Fibroblast of lung (primary cell): ENCODE results near the gene EPS8L2. TPM values are rescaled to one million over a fixed set of nuclear protein-coding genes. Genes with fewer than 3 reads are reported as not detected.

Source experiments
- DNase-seq, 2 donors: peaks; one replicate each; pipeline versions ENCODE4 v3.0.0 to v3.0.0-alpha.2; 2010; ENCODE audit warnings: low read depth in 2 of 2
- H2AFZ ChIP-seq: 2 replicates; pipeline ENCODE4 v1.5.1; 2012; ENCODE audit warnings: low read length, control low read depth, inconsistent platforms
- H3K27ac ChIP-seq: 2 replicates; pipeline ENCODE4 v1.5.1; 2011; ENCODE audit warnings: low read length, control low read depth; ENCODE audit not compliant: insufficient read depth
- H3K27me3 ChIP-seq: 2 replicates; pipeline ENCODE4 v1.5.1; 2011; ENCODE audit warnings: mild to moderate bottlenecking, low read length; ENCODE audit not compliant: control insufficient read depth, insufficient read depth
- H3K36me3 ChIP-seq: 2 replicates; pipeline ENCODE4 v1.5.1; 2011; ENCODE audit warnings: low read length; ENCODE audit not compliant: control insufficient read depth, insufficient read depth
- H3K4me1 ChIP-seq: 2 replicates; pipeline ENCODE4 v1.5.1; 2011; ENCODE audit warnings: low read length; ENCODE audit not compliant: control insufficient read depth, insufficient read depth; ENCODE audit errors: extremely low read depth
- H3K4me2 ChIP-seq: 2 replicates; pipeline ENCODE4 v1.5.1; 2011; ENCODE audit warnings: low read length, control low read depth; ENCODE audit not compliant: insufficient read depth; ENCODE audit errors: extremely low read depth
- H3K4me3 ChIP-seq, 4 experiments: fragments of 200-600 bp in 1 of 4; sonication (generic) in 1 of 4; replicated peaks in 1 of 4; 2 replicates each; pipeline ENCODE4 v1.5.1; 2011 to 2016; ENCODE audit warnings: low read length in 4 of 4, low read depth in 3 of 4, mild to moderate bottlenecking in 3 of 4, control low read depth in 2 of 4, inconsistent platforms in 1 of 4, mixed read lengths in 1 of 4; ENCODE audit not compliant: insufficient read depth in 1 of 4; ENCODE audit errors: control extremely low read depth in 1 of 4
- H3K79me2 ChIP-seq: 2 replicates; pipeline ENCODE4 v1.5.1; 2012; ENCODE audit warnings: mild to moderate bottlenecking, low read length, inconsistent platforms; ENCODE audit not compliant: control insufficient read depth, insufficient read depth
- H3K9ac ChIP-seq: 2 replicates; pipeline ENCODE4 v1.5.1; 2011; ENCODE audit warnings: mild to moderate bottlenecking, low read length, control low read depth; ENCODE audit not compliant: insufficient read depth
- H3K9me3 ChIP-seq: 2 replicates; pipeline ENCODE4 v1.5.1; 2012; ENCODE audit warnings: low read depth, low read length; ENCODE audit not compliant: control insufficient read depth, insufficient read depth
- H4K20me1 ChIP-seq: 2 replicates; pipeline ENCODE4 v1.5.1; 2011; ENCODE audit warnings: low read length; ENCODE audit not compliant: control insufficient read depth, insufficient read depth; ENCODE audit errors: extremely low read depth
- EZH2 ChIP-seq: IDR thresholded peaks from 2 replicates; pipeline ENCODE4 v1.5.1; 2012; ENCODE audit warnings: low read length, control low read depth, mild to moderate bottlenecking; ENCODE audit errors: missing control alignments
- polyA plus RNA-seq, 2 donors: library from polyadenylated mRNA; depleted of rRNA in 1 of 2; stranded (reverse) in 1 of 2; unstranded in 1 of 2; fragments of >200 nt; gene quantifications; 2 replicates each; pipeline ENCODE4 v1.2.1, GENCODE V29; 2011 to 2012; ENCODE audit warnings: missing spikeins in 1 of 2
- total RNA-seq: library from RNA; depleted of rRNA; stranded (reverse); fragments of >200 nt; gene quantifications from 2 replicates; pipeline ENCODE4 v1.2.1, GENCODE V29; 2014
- TF ChIP-seq, protein P1 (sequence below), 2 donors: IDR thresholded peaks in 1 of 2; conservative IDR thresholded peaks in 1 of 2; 1 replicate in 1 of 2; 2 replicates in 1 of 2; pipeline ENCODE4 v1.5.1; 2011 to 2012; ENCODE audit warnings: low read length in 2 of 2, control low read depth in 1 of 2, inconsistent platforms in 1 of 2, low read depth in 1 of 2, mild to moderate bottlenecking in 1 of 2

Gene EPS8L2
- total and polyA plus RNA-seq, 2 donors (not counting 1 experiment from before 2014, with no cell fraction given), result 18.4 to 54.2 TPM

DNA sequence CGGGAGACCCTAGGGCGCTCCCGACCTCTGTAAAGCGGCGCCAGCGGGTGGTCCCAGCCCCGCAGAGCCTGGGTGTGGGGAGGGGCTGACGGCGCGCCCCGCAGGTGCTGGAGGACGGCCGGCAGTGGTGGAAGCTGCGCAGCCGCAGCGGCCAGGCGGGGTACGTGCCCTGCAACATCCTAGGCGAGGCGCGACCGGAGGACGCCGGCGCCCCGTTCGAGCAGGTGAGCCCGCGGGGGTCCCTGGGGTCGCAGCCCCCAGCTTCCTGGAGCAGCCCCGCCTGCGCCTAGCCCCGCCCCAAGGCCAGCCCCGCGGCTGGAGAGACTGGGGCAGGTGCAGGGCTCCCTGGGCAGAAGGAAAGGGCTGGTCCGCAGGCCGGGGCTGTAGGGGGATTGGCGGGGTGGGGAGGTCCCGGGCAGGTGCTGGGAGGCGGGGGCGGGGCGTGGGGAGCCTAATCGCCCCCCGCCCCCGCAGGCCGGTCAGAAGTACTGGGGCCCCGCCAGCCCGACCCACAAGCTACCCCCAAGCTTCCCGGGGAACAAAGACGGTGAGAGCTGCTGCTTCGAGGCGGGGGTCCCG lies 19.7 kb downstream of the EPS8L2 start:
- Histone ChIP-seq H3K27me3 (peaks cover 17% of the 10 kb centered on the region), H3K27ac (no peak overlapping the region), H3K4me2 (no peak overlapping the region), H3K9ac (no peak overlapping the region), H3K4me3 (no peak overlapping the region), H3K4me1 (peaks cover 16% of the 10 kb centered on the region), H3K36me3 (peaks cover 5% of the 10 kb centered on the region), H3K9me3 (no peaks in the 10 kb centered on the region), H2AFZ (no peak overlapping the region), H4K20me1 (no peaks in the 10 kb centered on the region), H3K79me2 (no peaks in the 10 kb centered on the region)
- TF ChIP-seq EZH2, result no peak
- TF ChIP-seq, protein P1, sequence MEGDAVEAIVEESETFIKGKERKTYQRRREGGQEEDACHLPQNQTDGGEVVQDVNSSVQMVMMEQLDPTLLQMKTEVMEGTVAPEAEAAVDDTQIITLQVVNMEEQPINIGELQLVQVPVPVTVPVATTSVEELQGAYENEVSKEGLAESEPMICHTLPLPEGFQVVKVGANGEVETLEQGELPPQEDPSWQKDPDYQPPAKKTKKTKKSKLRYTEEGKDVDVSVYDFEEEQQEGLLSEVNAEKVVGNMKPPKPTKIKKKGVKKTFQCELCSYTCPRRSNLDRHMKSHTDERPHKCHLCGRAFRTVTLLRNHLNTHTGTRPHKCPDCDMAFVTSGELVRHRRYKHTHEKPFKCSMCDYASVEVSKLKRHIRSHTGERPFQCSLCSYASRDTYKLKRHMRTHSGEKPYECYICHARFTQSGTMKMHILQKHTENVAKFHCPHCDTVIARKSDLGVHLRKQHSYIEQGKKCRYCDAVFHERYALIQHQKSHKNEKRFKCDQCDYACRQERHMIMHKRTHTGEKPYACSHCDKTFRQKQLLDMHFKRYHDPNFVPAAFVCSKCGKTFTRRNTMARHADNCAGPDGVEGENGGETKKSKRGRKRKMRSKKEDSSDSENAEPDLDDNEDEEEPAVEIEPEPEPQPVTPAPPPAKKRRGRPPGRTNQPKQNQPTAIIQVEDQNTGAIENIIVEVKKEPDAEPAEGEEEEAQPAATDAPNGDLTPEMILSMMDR (conservative IDR thresholded peaks at IDR 0.05 in 1 of 2, IDR thresholded peaks at IDR 0.05 in 1 of 2; ENCODE audit: low read depth in 1 of 2, low read length in 2 of 2), result no peak
- no peak for DNase-seq

DNA sequence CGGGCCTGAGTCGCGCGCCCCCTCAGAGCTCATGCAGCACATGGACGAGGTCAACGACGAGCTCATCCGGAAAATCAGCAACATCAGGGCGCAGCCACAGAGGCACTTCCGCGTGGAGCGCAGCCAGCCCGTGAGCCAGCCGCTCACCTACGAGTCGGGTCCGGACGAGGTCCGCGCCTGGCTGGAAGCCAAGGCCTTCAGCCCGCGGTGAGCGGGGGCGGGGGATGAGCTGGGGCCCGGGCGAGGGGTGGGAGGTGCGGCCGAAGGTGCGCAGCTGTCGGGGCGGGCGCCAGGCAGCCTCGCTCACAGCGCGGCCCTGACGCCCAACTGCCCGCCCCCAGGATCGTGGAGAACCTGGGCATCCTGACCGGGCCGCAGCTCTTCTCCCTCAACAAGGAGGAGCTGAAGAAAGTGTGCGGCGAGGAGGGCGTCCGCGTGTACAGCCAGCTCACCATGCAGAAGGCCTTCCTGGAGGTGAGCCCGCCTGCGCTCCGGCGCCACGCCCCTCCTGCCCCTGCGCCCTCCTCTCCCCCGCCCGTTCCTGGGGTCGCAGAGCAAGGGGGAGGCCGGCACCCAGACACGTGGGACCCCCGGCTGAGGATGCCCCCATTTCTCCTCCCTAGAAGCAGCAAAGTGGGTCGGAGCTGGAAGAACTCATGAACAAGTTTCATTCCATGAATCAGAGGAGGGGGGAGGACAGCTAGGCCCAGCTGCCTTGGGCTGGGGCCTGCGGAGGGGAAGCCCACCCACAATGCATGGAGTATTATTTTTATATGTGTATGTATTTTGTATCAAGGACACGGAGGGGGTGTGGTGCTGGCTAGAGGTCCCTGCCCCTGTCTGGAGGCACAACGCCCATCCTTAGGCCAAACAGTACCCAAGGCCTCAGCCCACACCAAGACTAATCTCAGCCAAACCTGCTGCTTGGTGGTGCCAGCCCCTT lies 20.5 kb downstream of the EPS8L2 start:
- Histone ChIP-seq H2AFZ (no peak overlapping the region), H4K20me1 (no peaks in the 10 kb centered on the region), H3K4me3 (no peak overlapping the region), H3K27ac (no peak overlapping the region), H3K79me2 (no peaks in the 10 kb centered on the region), H3K4me2 (no peak overlapping the region), H3K9ac (no peak overlapping the region), H3K36me3 (peaks cover 5% of the 10 kb centered on the region), H3K9me3 (no peaks in the 10 kb centered on the region), H3K4me1 (peaks cover 16% of the 10 kb centered on the region), H3K27me3 (peaks cover 13% of the 10 kb centered on the region)
- DNase-seq, result peak in 1 of 2 donors; percentile 68
- TF ChIP-seq, protein P1 (conservative IDR thresholded peaks at IDR 0.05 in 1 of 2, IDR thresholded peaks at IDR 0.05 in 1 of 2; ENCODE audit: low read depth in 1 of 2, low read length in 2 of 2), result no peak
- TF ChIP-seq EZH2, result no peak

DNA sequence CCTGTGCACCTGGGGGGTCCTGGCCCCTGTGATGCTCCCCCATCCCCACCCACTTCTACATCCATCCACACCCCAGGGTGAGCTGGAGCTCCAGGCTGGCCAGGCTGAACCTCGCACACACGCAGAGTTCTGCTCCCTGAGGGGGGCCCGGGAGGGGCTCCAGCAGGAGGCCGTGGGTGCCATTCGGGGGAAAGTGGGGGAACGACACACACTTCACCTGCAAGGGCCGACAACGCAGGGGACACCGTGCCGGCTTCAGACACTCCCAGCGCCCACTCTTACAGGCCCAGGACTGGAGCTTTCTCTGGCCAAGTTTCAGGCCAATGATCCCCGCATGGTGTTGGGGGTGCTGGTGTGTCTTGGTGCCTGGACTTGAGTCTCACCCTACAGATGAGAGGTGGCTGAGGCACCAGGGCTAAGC lies 21.3 kb downstream of the EPS8L2 start:
- DNase-seq, result no peak
- no peaks in the 10 kb centered on the region for H3K9me3 ChIP-seq
- peaks cover 5% of the 10 kb centered on the region for H3K36me3 ChIP-seq
- peaks cover 16% of the 10 kb centered on the region for H3K4me1 ChIP-seq
- H4K20me1 ChIP-seq, result no peaks in the 10 kb centered on the region
- TF ChIP-seq EZH2, result no peak
- TF ChIP-seq, protein P1 (conservative IDR thresholded peaks at IDR 0.05 in 1 of 2, IDR thresholded peaks at IDR 0.05 in 1 of 2; ENCODE audit: low read depth in 1 of 2, low read length in 2 of 2), result no peak
- H3K79me2 ChIP-seq, result no peaks in the 10 kb centered on the region
- H3K4me3 ChIP-seq, result no peak overlapping the region
- H3K4me2 ChIP-seq, result no peak overlapping the region
- no peak overlapping the region for H2AFZ ChIP-seq
- H3K27ac ChIP-seq, result no peak overlapping the region
- H3K27me3 ChIP-seq, result peaks cover 8% of the 10 kb centered on the region
- no peak overlapping the region for H3K9ac ChIP-seq
